Measurements from ENCODE around the gene RAPGEF5. TPM values are rescaled to one million over a fixed set of nuclear protein-coding genes. Genes with fewer than 3 reads are reported as not detected.

RAPGEF5 gene
- total RNA-seq, 2 donors from 2014 or later, result 19.4 to 32.5 TPM

- H3K27me3 ChIP-seq, result no peaks in the 10 kb centered on the region
- TF ChIP-seq, protein P1, sequence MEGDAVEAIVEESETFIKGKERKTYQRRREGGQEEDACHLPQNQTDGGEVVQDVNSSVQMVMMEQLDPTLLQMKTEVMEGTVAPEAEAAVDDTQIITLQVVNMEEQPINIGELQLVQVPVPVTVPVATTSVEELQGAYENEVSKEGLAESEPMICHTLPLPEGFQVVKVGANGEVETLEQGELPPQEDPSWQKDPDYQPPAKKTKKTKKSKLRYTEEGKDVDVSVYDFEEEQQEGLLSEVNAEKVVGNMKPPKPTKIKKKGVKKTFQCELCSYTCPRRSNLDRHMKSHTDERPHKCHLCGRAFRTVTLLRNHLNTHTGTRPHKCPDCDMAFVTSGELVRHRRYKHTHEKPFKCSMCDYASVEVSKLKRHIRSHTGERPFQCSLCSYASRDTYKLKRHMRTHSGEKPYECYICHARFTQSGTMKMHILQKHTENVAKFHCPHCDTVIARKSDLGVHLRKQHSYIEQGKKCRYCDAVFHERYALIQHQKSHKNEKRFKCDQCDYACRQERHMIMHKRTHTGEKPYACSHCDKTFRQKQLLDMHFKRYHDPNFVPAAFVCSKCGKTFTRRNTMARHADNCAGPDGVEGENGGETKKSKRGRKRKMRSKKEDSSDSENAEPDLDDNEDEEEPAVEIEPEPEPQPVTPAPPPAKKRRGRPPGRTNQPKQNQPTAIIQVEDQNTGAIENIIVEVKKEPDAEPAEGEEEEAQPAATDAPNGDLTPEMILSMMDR (IDR thresholded peaks at IDR 0.05), result no peak
- H3K27ac ChIP-seq, result peak overlapping the region in 1 of 2 donors; percentile 67
- DNase-seq (ENCODE audit: low spot score), result no peak
- H3K36me3 ChIP-seq, result no peaks in the 10 kb centered on the region
- H3K4me3 ChIP-seq, result peak overlapping the region; percentile 18 to 43
- H3K9me3 ChIP-seq, result no peaks in the 10 kb centered on the region
- H3K4me1 ChIP-seq, result peaks cover 0 to 50% of the 10 kb centered on the region in 2 donors
These were observed 140.0 kb downstream of the RAPGEF5 start for GRCh38 chr7:22216832-22217475.

GRCh38 chr7:22216309-22216708 is 140.6 kb downstream of the RAPGEF5 start:
- no peaks in the 10 kb centered on the region for H3K27me3 ChIP-seq
- no peaks in the 10 kb centered on the region for H3K36me3 ChIP-seq
- no peaks in the 10 kb centered on the region for H3K9me3 ChIP-seq
- peaks cover 0 to 53% of the 10 kb centered on the region in 2 donors for H3K4me1 ChIP-seq
- H3K4me3 ChIP-seq, result peak overlapping the region in 1 of 2 donors; percentile 43
- DNase-seq (ENCODE audit: low spot score), result no peak
- H3K27ac ChIP-seq, result peak overlapping the region; percentile 9 to 67
- TF ChIP-seq, protein P1 (IDR thresholded peaks at IDR 0.05), result no peak

- H3K27ac ChIP-seq, result peak overlapping the region; percentile 29 to 55
- TF ChIP-seq, protein P1 (IDR thresholded peaks at IDR 0.05), result no peak
- H3K9me3 ChIP-seq, result no peaks in the 10 kb centered on the region
- DNase-seq (ENCODE audit: low spot score), result no peak
- no peaks in the 10 kb centered on the region for H3K27me3 ChIP-seq
- peaks cover 0 to 59% of the 10 kb centered on the region in 2 donors for H3K4me1 ChIP-seq
- H3K4me3 ChIP-seq, result no peak overlapping the region
- H3K36me3 ChIP-seq, result no peaks in the 10 kb centered on the region
These were observed 143.0 kb downstream of the RAPGEF5 start for GRCh38 chr7:22214000-22214399.

- H3K4me3 ChIP-seq, result no peak overlapping the region
- peaks cover 0 to 64% of the 10 kb centered on the region in 2 donors for H3K4me1 ChIP-seq
- peak overlapping the region in 1 of 2 donors; percentile 55 for H3K27ac ChIP-seq
- no peaks in the 10 kb centered on the region for H3K27me3 ChIP-seq
- TF ChIP-seq, protein P1 (IDR thresholded peaks at IDR 0.05), result no peak
- no peak for DNase-seq (ENCODE audit: low spot score)
- no peaks in the 10 kb centered on the region for H3K9me3 ChIP-seq
- no peaks in the 10 kb centered on the region for H3K36me3 ChIP-seq
These were observed 143.9 kb downstream of the RAPGEF5 start for GRCh38 chr7:22213081-22213480.

GRCh38 chr7:22210967-22211366 is 146.0 kb downstream of the RAPGEF5 start:
- H3K4me3 ChIP-seq, result no peak overlapping the region
- H3K9me3 ChIP-seq, result no peaks in the 10 kb centered on the region
- no peak overlapping the region for H3K27ac ChIP-seq
- no peaks in the 10 kb centered on the region for H3K36me3 ChIP-seq
- no peak for DNase-seq (ENCODE audit: low spot score)
- no peaks in the 10 kb centered on the region for H3K27me3 ChIP-seq
- H3K4me1 ChIP-seq, result peaks cover 0 to 62% of the 10 kb centered on the region in 2 donors
- TF ChIP-seq, protein P1 (IDR thresholded peaks at IDR 0.05), result no peak

DNA sequence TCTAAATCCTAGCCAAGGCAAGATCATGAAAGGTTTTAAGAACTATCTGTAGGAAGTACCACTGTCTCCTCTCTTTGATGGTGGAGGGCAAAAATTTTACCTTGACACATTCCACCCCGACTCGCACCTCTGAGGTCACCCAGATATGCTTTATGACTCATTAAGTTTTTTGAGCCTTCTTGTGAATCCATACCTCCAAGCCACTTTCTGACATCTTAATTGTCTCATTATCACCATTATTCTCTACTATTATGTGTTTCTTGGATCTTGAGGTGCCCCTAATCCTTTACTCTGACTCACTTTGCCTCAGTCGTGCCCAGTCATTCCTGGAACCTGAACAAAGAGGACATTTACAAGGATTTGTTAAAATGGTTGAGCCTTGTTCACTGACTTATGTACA is 146.6 kb downstream of the RAPGEF5 start:
- Histone ChIP-seq H3K9me3 (no peaks in the 10 kb centered on the region), H3K27ac (no peak overlapping the region), H3K36me3 (no peaks in the 10 kb centered on the region), H3K27me3 (no peaks in the 10 kb centered on the region), H3K4me1 (peaks cover 0 to 61% of the 10 kb centered on the region in 2 donors), H3K4me3 (no peak overlapping the region)
- no peak for DNase-seq (ENCODE audit: low spot score)
- TF ChIP-seq, protein P1 (IDR thresholded peaks at IDR 0.05), result no peak
